KMS-11 (cell line): ENCODE data around the gene MAML3.

Experiments used
- H2AFZ ChIP-seq: fragments of 200-600 bp; sonication (generic); 2 replicates; pipeline ENCODE4 v1.6.1; 2016; ENCODE audit warnings: antibody characterized with exemption, mixed run types, low read depth
- H3K27ac ChIP-seq: fragments of 200-600 bp; sonication (generic); 2 replicates; pipeline ENCODE4 v1.6.1; 2016; ENCODE audit warnings: mild to moderate bottlenecking, mixed run types
- H3K27me3 ChIP-seq: fragments of 200-600 bp; sonication (generic); 2 replicates; pipeline ENCODE4 v1.6.1; 2017; ENCODE audit warnings: mild to moderate bottlenecking, low read depth, mixed run types, moderate library complexity; ENCODE audit not compliant: insufficient read depth
- H3K36me3 ChIP-seq: fragments of 200-600 bp; sonication (generic); 2 replicates; pipeline ENCODE4 v1.6.1; 2017; ENCODE audit warnings: mild to moderate bottlenecking, mixed run types; ENCODE audit not compliant: insufficient read depth
- H3K4me1 ChIP-seq: fragments of 200-600 bp; sonication (generic); 2 replicates; pipeline ENCODE4 v1.6.1; 2016; ENCODE audit warnings: mild to moderate bottlenecking, low read depth, mixed run types; ENCODE audit not compliant: poor library complexity, severe bottlenecking
- H3K4me2 ChIP-seq: fragments of 200-600 bp; sonication (generic); 2 replicates; pipeline ENCODE4 v1.7.0; 2016; ENCODE audit warnings: mild to moderate bottlenecking, mixed run types
- H3K4me3 ChIP-seq: fragments of 200-600 bp; sonication (generic); IDR thresholded peaks from 2 replicates; pipeline ENCODE4 v1.6.1; 2017; ENCODE audit warnings: low read depth, low read length, mixed read lengths; ENCODE audit not compliant: insufficient read depth
- H3K79me2 ChIP-seq: fragments of 200-600 bp; sonication (generic); 2 replicates; pipeline ENCODE4 v1.6.1; 2016; ENCODE audit warnings: low read depth, mixed run types; ENCODE audit not compliant: insufficient read depth
- H3K9ac ChIP-seq: fragments of 200-600 bp; sonication (generic); 2 replicates; pipeline ENCODE4 v1.6.1; 2016; ENCODE audit warnings: mild to moderate bottlenecking, mixed run types
- H4K20me1 ChIP-seq: fragments of 200-600 bp; sonication (generic); 2 replicates; pipeline ENCODE4 v1.6.1; 2016; ENCODE audit warnings: mild to moderate bottlenecking, mixed run types; ENCODE audit not compliant: insufficient read depth
- CTCF ChIP-seq: fragments of 200-600 bp; sonication (generic); conservative IDR thresholded peaks from 2 replicates; pipeline ENCODE4 v1.6.1; 2017; ENCODE audit warnings: low read depth, mild to moderate bottlenecking, antibody characterized with exemption, low read length, moderate library complexity, mixed read lengths

MAML3 gene

GRCh38 chr4:140047786-140048185, 106.2 kb downstream of the MAML3 start:
- no peak overlapping the region for H3K27ac ChIP-seq
- no peak for TF ChIP-seq CTCF
- H3K4me2 ChIP-seq = no peak overlapping the region
- no peak overlapping the region for H3K4me3 ChIP-seq
- H3K27me3 ChIP-seq = no peaks in the 10 kb centered on the region
- H3K36me3 ChIP-seq = no peaks in the 10 kb centered on the region
- H4K20me1 ChIP-seq = no peaks in the 10 kb centered on the region
- H3K4me1 ChIP-seq = no peaks in the 10 kb centered on the region
- H3K79me2 ChIP-seq = no peaks in the 10 kb centered on the region
- no peak overlapping the region for H2AFZ ChIP-seq
- no peak overlapping the region for H3K9ac ChIP-seq

DNA sequence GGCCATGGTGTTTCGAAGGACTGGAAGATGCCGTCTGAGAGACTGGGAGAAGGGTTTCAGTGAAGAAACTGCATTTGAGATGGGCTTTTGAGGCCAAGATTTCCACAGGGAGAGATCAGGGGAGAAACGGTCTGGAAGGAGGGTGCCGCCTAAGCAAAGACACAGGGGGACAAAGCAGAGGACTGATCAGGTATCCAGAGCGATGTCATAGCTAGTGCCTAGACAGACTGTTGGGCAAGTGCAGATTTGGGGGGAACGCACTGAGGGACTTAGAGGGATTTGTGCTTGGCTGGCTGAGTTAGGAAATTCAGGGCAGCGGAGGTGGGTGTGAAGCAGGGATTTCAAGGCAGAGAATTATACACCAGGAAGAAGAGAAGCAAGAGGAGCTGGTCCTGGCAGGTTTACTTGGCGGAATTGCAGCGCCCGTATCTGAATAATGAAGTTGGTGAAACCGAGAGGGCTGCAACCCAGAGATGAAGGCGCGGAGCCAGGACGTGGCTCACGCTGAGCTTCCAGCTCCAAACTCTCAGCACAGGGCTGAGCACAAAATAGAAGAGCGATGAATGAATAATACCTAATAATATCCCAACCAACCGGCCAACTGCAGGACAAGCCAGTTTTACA, 106.9 kb downstream of the MAML3 start:
- no peaks in the 10 kb centered on the region for H3K27me3 ChIP-seq

DNA sequence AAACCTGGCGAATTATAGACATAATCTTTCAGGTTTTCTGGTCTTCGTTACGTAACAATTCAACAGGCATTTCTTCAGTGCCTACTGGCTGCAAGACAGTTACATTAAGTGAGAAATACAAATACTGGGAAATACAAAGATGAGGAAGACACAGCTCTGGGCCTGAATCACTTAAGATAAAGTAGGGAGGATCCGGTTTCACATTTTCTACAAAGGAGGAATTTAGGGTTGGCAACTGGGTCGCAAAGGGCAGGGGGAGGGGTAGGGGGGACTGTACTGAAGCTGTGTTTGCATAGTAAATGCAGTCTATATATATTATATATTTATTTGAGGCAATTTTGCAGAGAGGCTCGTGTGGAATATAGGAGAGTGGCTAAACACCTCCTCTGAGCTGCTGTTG, 107.4 kb downstream of the MAML3 start:
- no peaks in the 10 kb centered on the region for H3K79me2 ChIP-seq
- no peak for TF ChIP-seq CTCF
- H3K4me2 ChIP-seq = no peak overlapping the region
- no peaks in the 10 kb centered on the region for H3K27me3 ChIP-seq
- H2AFZ ChIP-seq = no peak overlapping the region
- no peaks in the 10 kb centered on the region for H4K20me1 ChIP-seq
- H3K4me3 ChIP-seq = no peak overlapping the region
- no peak overlapping the region for H3K27ac ChIP-seq
- no peak overlapping the region for H3K9ac ChIP-seq
- no peaks in the 10 kb centered on the region for H3K36me3 ChIP-seq
- no peaks in the 10 kb centered on the region for H3K4me1 ChIP-seq

More for the DNA sequence above, 106.9 kb downstream of the MAML3 start:
- H3K79me2 ChIP-seq = no peaks in the 10 kb centered on the region
- H3K4me2 ChIP-seq = no peak overlapping the region
- no peaks in the 10 kb centered on the region for H3K36me3 ChIP-seq
- no peak overlapping the region for H3K4me3 ChIP-seq
- H3K27ac ChIP-seq = no peak overlapping the region
- no peak overlapping the region for H2AFZ ChIP-seq
- H4K20me1 ChIP-seq = no peaks in the 10 kb centered on the region
- H3K4me1 ChIP-seq = no peaks in the 10 kb centered on the region
- no peak for TF ChIP-seq CTCF
- no peak overlapping the region for H3K9ac ChIP-seq

GRCh38 chr4:140046016-140046415, 108.0 kb downstream of the MAML3 start:
- Histone ChIP-seq H3K4me3 (no peak overlapping the region), H3K9ac (no peak overlapping the region), H3K27ac (no peak overlapping the region), H3K27me3 (no peaks in the 10 kb centered on the region), H3K4me1 (no peaks in the 10 kb centered on the region), H3K4me2 (no peak overlapping the region), H2AFZ (no peak overlapping the region), H4K20me1 (no peaks in the 10 kb centered on the region), H3K36me3 (no peaks in the 10 kb centered on the region), H3K79me2 (no peaks in the 10 kb centered on the region)
- no peak for TF ChIP-seq CTCF
